ENCODE data around the gene PDE8B. TPM values are rescaled to one million over a fixed set of nuclear protein-coding genes. Genes with fewer than 3 reads are reported as not detected.

Gene PDE8B
- total RNA-seq, 1 donor from 2014 or later: not detected

- Mint-ChIP-seq H3K4me3 (no peak overlapping the region), H3K27me3 (no peaks in the 10 kb centered on the region), H3K9me3 (no peaks in the 10 kb centered on the region), H3K4me1 (no peaks in the 10 kb centered on the region), H3K36me3 (ENCODE audit: low read depth) (no peaks in the 10 kb centered on the region), H3K27ac (no peak overlapping the region)
- intact Hi-C loops (cut with micrococcal nuclease): no loop called here
- POLR2A ChIA-PET: no interaction called here
- CTCF ChIA-PET: no interaction called here
- no peak for TF ChIP-seq CTCF (IDR thresholded peaks at IDR 0.05)
- no peak for ATAC-seq (ENCODE audit: low read depth)
- no peak for DNase-seq
Observed at GRCh38 chr5:77309140-77309539, 98.7 kb downstream of the PDE8B start.

- TF ChIP-seq CTCF (IDR thresholded peaks at IDR 0.05): no peak
- POLR2A ChIA-PET: no interaction called here
Observed at GRCh38 chr5:77310494-77311213, 100.2 kb downstream of the PDE8B start.

GRCh38 chr5:77311214-77311571 is 100.7 kb downstream of the PDE8B start:
- H3K4me1 Mint-ChIP-seq: no peaks in the 10 kb centered on the region
- H3K27ac Mint-ChIP-seq: no peak overlapping the region
- no peak for DNase-seq
- ChIA-PET POLR2A (no interaction called here), CTCF (no interaction called here)
- no peaks in the 10 kb centered on the region for H3K27me3 Mint-ChIP-seq
- no peaks in the 10 kb centered on the region for H3K36me3 Mint-ChIP-seq (ENCODE audit: low read depth)
- TF ChIP-seq CTCF (IDR thresholded peaks at IDR 0.05): no peak
- H3K9me3 Mint-ChIP-seq: no peaks in the 10 kb centered on the region
- no peak overlapping the region for H3K4me3 Mint-ChIP-seq
- no peak for ATAC-seq (ENCODE audit: low read depth)
- intact Hi-C loops (cut with micrococcal nuclease): no loop called here

More at GRCh38 chr5:77310494-77311213, 100.2 kb downstream of the PDE8B start:
- intact Hi-C loops (cut with micrococcal nuclease): no loop called here
- H3K36me3 Mint-ChIP-seq (ENCODE audit: low read depth): no peaks in the 10 kb centered on the region
- no peaks in the 10 kb centered on the region for H3K27me3 Mint-ChIP-seq
- CTCF ChIA-PET: no interaction called here
- H3K4me3 Mint-ChIP-seq: no peak overlapping the region
- H3K4me1 Mint-ChIP-seq: no peaks in the 10 kb centered on the region
- DNase-seq (no peak), ATAC-seq (ENCODE audit: low read depth) (no peak)
- H3K9me3 Mint-ChIP-seq: no peaks in the 10 kb centered on the region
- no peak overlapping the region for H3K27ac Mint-ChIP-seq

- TF ChIP-seq CTCF (IDR thresholded peaks at IDR 0.05): no peak
- no peaks in the 10 kb centered on the region for H3K4me1 Mint-ChIP-seq
- POLR2A ChIA-PET: no interaction called here
- intact Hi-C loops (cut with micrococcal nuclease): no loop called here
- DNase-seq (no peak), ATAC-seq (ENCODE audit: low read depth) (no peak)
- CTCF ChIA-PET: no interaction called here
- no peaks in the 10 kb centered on the region for H3K27me3 Mint-ChIP-seq
- H3K9me3 Mint-ChIP-seq: no peaks in the 10 kb centered on the region
- no peak overlapping the region for H3K27ac Mint-ChIP-seq
- no peaks in the 10 kb centered on the region for H3K36me3 Mint-ChIP-seq (ENCODE audit: low read depth)
- H3K4me3 Mint-ChIP-seq: no peak overlapping the region
Observed at GRCh38 chr5:77312413-77312812, 101.9 kb downstream of the PDE8B start.

- no peaks in the 10 kb centered on the region for H3K36me3 Mint-ChIP-seq (ENCODE audit: low read depth)
Observed at GRCh38 chr5:77316871-77317661, 106.6 kb downstream of the PDE8B start.

More at GRCh38 chr5:77316871-77317661, 106.6 kb downstream of the PDE8B start:
- H3K27me3 Mint-ChIP-seq: no peaks in the 10 kb centered on the region
- ChIA-PET POLR2A (no interaction called here), CTCF (no interaction called here)
- H3K4me1 Mint-ChIP-seq: no peaks in the 10 kb centered on the region
- no peak for TF ChIP-seq CTCF (IDR thresholded peaks at IDR 0.05)
- ATAC-seq (ENCODE audit: low read depth): no peak
- no peak overlapping the region for H3K27ac Mint-ChIP-seq
- DNase-seq: no peak
- intact Hi-C loops (cut with micrococcal nuclease): no loop called here
- H3K4me3 Mint-ChIP-seq: no peak overlapping the region
- no peaks in the 10 kb centered on the region for H3K9me3 Mint-ChIP-seq

Data from activated B cell treated with CpG ODN at 0.5 μM for 24 hours (primary cell).